Activated T-helper 1 cell treated with Interleukin-2 at 50 U/mL for 16 hours (primary cell): ENCODE data around the gene EXOC3.
"Not testable (repeated sequence)": the region's sequence is repeated elsewhere in the genome, so short reads cannot be mapped to it uniquely, and the experiment has no call there.

Experiments used
- DNase-seq: peaks from one replicate; pipeline ENCODE4 v3.0.0-alpha.2; 2020; ENCODE audit warnings: low read depth

The EXOC3 gene

DNA sequence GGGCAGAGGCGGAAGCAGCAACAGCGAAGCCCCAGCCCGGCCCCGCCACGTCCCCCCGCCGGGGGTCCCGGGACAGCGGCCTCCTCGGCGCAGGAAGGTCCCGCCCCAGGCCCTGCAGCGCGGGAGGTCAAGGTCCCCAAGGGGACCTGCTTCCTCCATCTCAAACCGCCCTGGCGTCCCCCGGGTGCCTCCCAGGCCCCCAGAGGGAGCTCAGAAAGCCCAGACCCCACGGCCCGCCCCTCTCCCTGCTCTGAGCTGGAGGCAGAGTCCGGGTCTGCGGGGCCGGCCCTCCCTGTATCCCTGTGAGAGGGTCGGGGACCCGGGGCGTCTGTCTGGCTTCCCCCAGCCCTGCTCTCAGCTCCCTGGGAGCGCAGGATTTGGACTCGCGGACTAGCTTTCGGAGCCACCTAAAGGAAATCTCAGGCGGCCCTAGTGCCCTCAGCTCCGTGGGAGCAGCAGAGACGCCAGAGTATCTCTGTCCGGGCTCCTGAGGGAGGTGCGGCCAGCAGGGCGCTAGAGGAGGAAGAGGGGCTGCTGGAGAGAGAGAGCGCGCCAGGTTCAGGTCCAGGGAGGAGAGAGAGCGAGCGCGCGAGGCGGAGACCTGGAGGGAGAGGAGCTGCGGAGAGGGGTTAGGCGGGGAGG lies 30.7 kb downstream of the EXOC3 start:
- DNase-seq = no peak

GRCh38 chr5:474232-474839 lies 31.4 kb downstream of the EXOC3 start:
- DNase-seq = not testable (repeated sequence)

GRCh38 chr5:474840-475661 lies 32.1 kb downstream of the EXOC3 start:
- no peak for DNase-seq

DNA sequence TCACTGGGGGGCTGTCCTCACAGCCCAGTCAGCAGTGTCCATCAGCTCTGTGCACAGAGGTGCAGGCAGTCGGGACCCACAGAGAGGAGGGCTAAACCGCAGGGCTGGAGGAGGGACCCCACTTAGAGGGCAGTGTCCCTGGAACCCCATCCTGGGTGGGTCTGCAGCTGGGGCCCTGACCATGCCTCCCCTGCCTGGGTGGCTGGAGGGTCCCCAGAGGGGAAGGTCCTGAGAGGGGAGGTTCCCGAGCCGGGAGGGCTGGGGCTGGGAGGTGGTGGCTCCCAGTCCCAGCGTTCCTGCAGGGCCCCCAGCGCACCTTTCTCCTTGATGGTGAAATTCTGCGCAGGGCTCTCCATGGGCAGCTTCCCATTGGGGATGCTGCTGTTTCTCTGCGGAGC lies 32.7 kb downstream of the EXOC3 start:
- DNase-seq = no peak

DNA sequence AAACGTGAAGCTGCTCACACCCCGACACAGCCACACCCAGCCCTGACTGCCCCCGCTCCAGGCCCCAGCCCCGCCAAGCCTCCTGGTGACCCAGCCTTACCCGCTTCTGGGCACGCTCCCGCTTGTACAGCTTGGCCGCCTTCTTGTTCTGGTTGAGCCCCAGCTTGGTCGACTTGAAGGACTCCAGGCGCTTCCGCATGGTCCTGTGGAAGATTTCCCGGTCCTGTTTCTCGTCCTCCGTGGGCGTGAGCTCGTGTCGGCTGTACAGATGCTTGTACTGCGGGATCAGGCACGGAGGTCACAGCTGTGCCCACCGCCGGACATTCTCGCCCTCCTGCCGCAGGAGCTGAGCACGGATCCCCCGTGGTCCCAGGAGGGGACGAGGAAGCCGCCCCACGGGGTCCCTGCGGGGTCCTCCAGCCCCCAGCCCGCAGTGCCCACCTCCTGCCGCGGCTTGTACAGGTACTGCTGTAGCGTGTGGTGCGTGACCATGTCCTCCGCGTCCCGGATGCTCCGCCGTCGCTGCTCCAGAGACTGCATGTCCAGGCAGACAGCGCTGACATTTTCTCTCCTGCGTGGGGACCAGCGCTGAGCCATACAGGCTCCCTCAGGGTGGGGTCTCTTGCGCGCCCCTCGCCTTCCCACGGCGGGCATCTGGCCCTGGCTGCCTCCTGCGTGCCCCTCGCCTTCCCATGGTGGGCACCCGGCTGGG lies 33.3 kb downstream of the EXOC3 start:
- no peak for DNase-seq

- DNase-seq = no peak
Observed at GRCh38 chr5:476814-477175, 33.8 kb downstream of the EXOC3 start.

GRCh38 chr5:477247-477646 lies 34.3 kb downstream of the EXOC3 start:
- no peak for DNase-seq

GRCh38 chr5:477871-478270 lies 34.9 kb downstream of the EXOC3 start:
- DNase-seq = no peak

GRCh38 chr5:478369-478981 lies 35.5 kb downstream of the EXOC3 start:
- no peak for DNase-seq

GRCh38 chr5:478982-479535 lies 36.1 kb downstream of the EXOC3 start:
- no peak for DNase-seq

DNA sequence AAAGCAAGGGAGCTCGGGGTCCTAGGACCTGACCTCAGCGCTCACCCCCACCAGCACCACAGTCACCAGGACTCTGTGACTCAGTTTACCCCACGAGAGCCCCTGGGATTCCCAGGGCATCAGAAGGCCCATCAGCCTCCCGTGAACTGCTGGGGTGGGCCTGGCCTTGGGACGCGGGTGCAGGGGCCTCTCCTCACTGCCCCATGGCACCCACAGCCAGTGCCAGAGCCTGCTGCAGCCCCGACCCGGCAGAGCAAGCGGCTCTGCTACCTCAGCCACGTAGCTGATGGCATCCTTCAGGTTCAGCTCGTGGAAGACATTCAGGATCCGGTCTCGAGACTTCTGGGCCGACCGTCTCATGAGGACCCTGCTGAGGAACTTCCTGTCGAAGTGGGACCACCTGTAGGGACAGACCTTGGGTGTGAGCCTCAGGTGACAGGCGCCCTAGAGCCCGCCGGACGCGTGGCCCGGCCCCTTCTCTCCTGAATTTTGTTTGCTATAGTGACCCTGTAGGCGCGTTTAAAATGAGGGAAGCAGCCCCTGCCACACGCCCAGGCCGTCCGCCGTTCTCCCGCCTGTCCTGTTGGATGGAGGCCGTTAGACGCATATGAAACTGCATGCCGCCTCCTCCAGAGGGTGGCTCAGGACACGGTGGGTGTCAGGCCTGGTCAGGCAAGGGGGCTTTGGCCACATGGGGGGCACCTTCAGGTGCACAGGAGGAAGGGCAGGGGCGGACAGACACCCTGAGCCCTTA lies 36.8 kb downstream of the EXOC3 start:
- no peak for DNase-seq

DNA sequence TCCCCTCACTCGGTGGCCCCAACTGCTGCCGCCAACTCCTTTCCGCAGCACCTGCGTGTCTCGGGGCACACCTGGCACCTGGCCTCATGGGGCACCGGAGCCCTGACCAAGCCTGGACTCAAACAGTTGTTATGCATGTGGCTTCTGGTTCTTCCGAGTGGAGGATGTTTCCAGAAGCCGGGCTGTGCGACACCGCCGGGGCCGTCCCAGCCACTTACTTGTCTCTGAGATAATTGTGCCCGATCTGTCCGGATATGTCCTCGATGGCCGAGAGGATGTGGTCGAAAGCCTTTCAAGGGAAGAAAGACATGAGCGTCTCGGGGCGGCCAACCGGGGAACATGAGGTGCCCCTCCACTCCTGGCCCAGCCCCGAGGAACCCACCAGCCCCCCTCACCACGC lies 38.4 kb downstream of the EXOC3 start:
- no peak for DNase-seq

GRCh38 chr5:482021-482420 lies 39.0 kb downstream of the EXOC3 start:
- DNase-seq = no peak

- DNase-seq = no peak
Observed at GRCh38 chr5:482506-482905, 39.5 kb downstream of the EXOC3 start.

DNA sequence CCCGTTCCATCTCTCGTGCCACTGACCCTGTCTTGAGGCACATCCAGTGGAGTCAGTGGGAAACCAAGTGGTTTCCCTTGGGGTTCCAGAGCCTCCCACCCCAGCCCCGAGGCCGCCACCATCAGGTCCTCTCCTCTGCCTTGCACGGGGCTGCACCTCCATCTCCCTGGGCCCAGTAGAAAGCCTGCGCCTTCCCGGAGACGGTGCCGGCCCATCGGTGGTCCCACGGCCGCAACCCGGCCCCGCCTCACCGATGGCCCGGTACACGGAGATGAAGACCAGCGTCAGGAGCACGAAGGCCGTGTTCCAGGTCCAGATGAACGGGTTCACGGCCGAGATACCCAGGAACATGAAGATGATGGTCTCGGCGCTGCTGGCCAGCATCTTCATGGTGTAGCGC lies 40.0 kb downstream of the EXOC3 start:
- DNase-seq = no peak

DNA sequence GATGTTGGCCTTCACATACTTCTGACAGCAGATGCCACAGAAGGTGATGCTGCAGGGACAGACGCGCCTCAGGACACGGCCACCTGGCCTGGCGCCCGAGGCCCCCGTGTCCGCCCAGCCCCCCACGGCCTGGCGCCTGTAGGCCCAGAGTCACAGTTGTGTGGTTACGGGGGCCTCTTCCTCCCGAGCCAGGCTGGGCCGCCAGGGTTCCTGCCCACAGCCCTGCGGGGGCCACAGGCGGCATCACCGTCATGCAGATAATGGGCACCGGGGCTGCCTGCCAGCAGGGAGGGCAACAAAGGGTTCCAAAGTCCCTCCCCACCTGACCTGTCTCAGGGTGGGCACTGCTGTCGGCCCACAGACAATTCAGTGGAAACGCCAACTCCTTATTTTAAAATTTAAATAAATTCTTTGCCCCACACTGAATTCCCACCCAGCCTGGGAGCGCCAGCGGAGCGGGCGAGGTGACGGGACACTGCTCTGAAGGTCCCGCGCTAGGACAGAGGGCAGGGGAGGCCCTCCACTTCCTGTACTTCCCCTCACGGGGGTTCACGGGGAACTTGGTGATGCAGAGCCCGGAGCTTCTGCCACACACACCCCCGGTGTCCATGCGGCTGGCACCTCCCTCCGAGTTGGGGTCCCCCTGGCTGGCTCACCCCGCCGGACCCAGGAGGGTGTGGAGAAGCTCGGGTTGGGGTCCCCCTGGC lies 40.6 kb downstream of the EXOC3 start:
- DNase-seq = no peak

GRCh38 chr5:484556-484955 lies 41.6 kb downstream of the EXOC3 start:
- no peak for DNase-seq

DNA sequence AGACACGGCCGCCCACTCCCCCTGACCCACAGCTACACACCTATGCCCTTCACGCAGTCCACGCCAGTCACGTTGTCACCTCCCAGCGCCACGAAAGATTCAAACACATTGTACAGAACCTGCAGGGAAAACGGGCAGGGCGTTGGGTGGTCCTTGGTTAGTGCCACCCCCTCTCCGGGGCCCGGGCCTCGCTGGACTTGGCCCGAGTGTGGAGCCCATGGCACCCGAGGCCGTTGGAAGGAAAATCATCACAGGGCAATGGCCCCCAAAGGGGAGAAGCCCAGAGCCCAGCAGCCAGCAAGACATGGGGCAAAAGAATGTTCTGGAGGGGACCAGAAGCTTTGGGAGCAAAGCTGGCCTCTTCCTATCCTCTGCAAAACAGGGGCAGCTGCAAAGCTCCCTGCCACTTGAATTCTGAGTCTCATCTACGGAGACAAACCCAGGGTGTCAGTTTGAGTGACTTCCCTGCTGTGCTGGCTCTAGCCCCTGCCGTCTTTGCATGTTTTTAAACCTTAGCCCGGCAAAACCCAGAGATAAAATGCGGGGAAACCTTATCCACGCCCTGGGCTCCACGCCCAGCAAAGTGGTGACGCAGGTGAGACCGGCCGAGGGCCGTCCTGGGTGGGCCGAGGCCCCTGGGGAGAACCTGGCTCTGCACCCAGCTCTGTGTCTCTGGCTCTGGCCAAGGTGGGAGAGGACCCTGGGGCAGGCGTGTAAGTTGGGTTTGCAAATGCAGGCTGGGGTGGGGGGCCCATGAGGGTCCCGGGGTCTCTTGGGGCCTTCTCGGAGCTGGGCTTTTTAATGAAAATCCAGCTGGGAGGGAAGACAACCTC lies 42.4 kb downstream of the EXOC3 start:
- DNase-seq = no peak

DNA sequence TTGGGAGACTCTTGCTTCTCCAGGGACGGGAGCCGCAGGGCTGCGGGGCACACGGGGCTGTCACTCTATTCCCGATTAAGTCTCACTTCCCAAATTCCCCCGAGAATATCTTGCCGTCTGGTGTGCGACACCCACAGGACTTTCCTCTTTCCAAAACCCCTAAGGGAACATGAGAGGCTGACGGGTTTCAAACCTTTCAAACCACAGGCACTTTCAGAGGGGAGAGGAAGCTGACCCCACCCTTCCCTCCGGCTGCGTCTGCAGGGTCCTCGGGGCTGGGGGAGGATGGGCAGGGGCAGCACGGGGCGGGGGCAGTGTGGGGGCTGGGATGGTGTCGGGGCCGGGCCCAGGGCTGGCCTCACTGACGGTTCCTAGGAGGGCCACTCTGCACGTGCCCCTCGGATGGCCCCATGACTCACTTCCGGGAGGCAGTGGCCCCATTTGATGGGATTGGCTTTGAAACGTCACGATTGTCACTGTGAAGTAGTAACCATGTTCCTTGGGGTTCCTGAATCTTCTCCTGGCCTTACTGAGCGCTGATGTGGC lies 43.0 kb downstream of the EXOC3 start:
- no peak for DNase-seq
